OCI-LY7 (cell line): ENCODE results near the gene SCYL2.

Source experiments
- CTCF ChIP-seq: fragments of 200-600 bp; sonication (generic); conservative IDR thresholded peaks from 2 replicates; pipeline ENCODE4 v1.5.1; 2014; ENCODE audit warnings: mild to moderate bottlenecking, antibody characterized with exemption, low read length, moderate library complexity, mixed read lengths
- EZH2phosphoT487 ChIP-seq: fragments of 200-600 bp; sonication (generic); IDR thresholded peaks from 2 replicates; pipeline ENCODE4 v1.6.1; 2018; ENCODE audit warnings: low read depth, borderline replicate concordance, mild to moderate bottlenecking, mixed run types, antibody characterized with exemption, low read length, moderate library complexity, mixed read lengths

GRCh38 chr12:100290016-100290415, 23.0 kb downstream of the SCYL2 start:
- TF ChIP-seq CTCF = no peak
- no peak for TF ChIP-seq EZH2phosphoT487
